ENCODE measurements around the gene BCAT1.
A peak's percentile ranks its signal among the peaks of the same experiment; 100 is the strongest.

Gene BCAT1

DNA sequence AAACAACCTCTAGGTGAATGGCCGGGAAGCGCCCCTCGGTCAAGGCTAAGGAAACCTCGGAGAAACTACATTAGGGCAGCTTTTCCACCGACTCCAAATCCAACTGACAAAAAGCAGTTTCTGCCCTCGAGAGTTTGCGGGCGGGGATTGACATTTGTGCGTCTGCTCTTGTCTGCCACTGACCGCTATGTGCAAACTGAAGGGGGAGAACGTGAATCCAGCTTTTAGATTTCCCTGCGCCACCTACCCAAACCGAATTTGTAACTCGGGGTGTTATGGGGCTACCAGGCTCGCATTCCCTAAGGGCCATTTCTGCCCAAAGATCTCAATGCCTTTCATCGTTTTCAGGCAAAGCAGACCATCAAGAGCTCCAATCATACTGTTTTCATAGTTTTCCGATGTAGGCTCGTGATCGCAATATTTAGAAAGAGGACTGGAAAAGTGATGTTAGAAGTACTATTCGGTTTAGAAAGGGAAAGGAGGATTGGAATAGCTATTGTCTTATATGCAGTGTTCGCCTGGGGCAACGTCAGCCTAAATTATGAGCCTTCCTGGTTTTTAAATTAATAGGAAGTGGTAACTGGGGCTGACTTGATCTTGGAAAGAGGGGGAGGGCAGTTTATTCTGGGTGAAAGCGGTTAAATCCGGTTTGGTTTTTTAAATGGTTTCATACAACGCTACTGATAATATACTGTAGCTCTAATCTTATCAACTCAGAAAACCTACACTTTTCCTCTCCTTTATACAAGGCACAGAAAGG is 45.4 kb downstream of the BCAT1 start:
- no peak for TF ChIP-seq CTCF (conservative IDR thresholded peaks at IDR 0.05; ENCODE audit: low read length)
- DNase-seq (ENCODE audit: low read depth), result peak; percentile 23
- peak overlapping the region; percentile 71 for H3K4me3 ChIP-seq (ENCODE audit: low read length)

GRCh38 chr12:24902511-24903328 is 46.2 kb downstream of the BCAT1 start:
- peak; percentile 68 for DNase-seq (ENCODE audit: low read depth)
- TF ChIP-seq CTCF (conservative IDR thresholded peaks at IDR 0.05; ENCODE audit: low read length), result no peak
- peak overlapping the region; percentile 71 for H3K4me3 ChIP-seq (ENCODE audit: low read length)

DNA sequence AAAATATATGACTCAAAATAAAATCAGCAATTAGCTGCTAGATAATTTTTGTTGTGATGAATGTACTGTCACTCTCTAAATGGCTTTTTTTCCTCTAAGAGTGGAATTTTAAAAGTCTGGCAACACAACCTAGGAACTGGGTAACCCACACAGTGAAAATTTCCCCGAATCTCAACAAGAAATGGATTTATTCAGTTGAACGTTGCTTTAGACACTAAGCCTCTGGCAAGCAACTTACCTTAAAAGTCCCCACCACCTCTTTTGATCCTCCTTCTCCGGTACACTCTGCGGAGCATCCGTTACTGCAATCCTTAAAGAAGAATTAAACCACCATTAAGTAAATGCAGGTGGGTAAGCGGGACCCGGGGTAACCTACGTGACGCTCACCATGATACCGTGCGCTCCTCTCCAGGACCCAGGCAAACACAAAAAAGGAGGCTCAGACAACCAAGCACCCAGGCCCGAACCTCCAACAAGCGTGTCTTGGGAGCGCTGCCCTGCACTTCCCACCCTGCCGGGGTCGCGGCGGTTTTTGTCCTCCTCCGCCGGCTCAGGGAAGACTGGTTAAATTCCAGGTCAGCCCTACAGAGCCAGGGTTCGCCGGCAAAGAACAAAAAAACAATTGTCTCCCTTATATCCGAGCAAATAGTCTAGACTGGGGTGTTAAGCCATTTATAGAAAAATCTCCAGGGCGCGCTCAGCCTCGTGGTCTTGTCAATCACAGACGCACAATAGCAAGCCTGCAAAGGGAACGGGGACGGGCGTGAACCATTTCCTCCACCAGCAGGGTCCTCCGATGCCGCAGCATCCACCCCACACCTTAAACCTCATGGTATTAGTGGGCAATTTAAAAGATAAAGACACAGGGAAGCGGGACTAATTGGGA is 47.1 kb downstream of the BCAT1 start:
- peak overlapping the region; percentile 71 for H3K4me3 ChIP-seq (ENCODE audit: low read length)
- DNase-seq (ENCODE audit: low read depth), result no peak
- TF ChIP-seq CTCF (conservative IDR thresholded peaks at IDR 0.05; ENCODE audit: low read length), result no peak

DNA sequence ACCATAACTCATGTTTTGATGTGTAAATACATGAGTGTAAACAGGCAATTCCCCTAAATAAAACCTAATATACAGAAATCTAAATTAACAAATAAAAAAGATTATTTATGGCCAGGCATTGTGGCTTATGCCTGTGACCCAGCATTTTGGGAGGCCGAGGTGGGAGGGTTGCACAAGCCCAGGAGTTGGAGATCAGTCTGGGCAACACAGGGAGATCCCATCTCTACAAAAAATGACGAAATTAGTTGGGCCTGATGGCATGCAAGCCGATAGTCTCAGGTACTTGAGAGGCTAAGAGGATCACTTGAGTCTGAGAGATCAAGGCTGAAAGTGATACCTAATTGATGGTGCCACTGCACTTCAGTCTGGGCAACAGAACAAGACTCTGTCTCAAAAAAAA is 48.7 kb downstream of the BCAT1 start:
- no peak overlapping the region for H3K4me3 ChIP-seq (ENCODE audit: low read length)
- TF ChIP-seq CTCF (conservative IDR thresholded peaks at IDR 0.05; ENCODE audit: low read length), result no peak
- no peak for DNase-seq (ENCODE audit: low read depth)

- no peak for TF ChIP-seq CTCF (conservative IDR thresholded peaks at IDR 0.05; ENCODE audit: low read length)
- no peak for DNase-seq (ENCODE audit: low read depth)
These were observed 49.3 kb downstream of the BCAT1 start for GRCh38 chr12:24899503-24900075.

GRCh38 chr12:24898606-24899005 is 50.3 kb downstream of the BCAT1 start:
- no peak for DNase-seq (ENCODE audit: low read depth)
- no peak for TF ChIP-seq CTCF (conservative IDR thresholded peaks at IDR 0.05; ENCODE audit: low read length)
- no peak overlapping the region for H3K4me3 ChIP-seq (ENCODE audit: low read length)

More at GRCh38 chr12:24899503-24900075, 49.3 kb downstream of the BCAT1 start:
- H3K4me3 ChIP-seq (ENCODE audit: low read length), result no peak overlapping the region
